IPS-18c (cell line): ENCODE measurements around the gene BTBD6.

Source experiments
- H3K4me3 ChIP-seq: 2 replicates; pipeline ENCODE4 v1.7.0; 2013; ENCODE audit warnings: low read depth, mild to moderate bottlenecking, low read length, moderate library complexity; ENCODE audit not compliant: insufficient read depth
- H3K9me3 ChIP-seq: one replicate; pipeline ENCODE4 v1.6.1; 2013; ENCODE audit warnings: mild to moderate bottlenecking, low read length, moderate library complexity; ENCODE audit not compliant: control insufficient read depth, insufficient read depth

The BTBD6 gene

GRCh38 chr14:105299654-105300541, 51.6 kb downstream of the BTBD6 start:
- Histone ChIP-seq H3K4me3 (peak overlapping the region; percentile 85), H3K9me3 (no peaks in the 10 kb centered on the region)
